Measurements from ENCODE around the gene PXDN.

DNA sequence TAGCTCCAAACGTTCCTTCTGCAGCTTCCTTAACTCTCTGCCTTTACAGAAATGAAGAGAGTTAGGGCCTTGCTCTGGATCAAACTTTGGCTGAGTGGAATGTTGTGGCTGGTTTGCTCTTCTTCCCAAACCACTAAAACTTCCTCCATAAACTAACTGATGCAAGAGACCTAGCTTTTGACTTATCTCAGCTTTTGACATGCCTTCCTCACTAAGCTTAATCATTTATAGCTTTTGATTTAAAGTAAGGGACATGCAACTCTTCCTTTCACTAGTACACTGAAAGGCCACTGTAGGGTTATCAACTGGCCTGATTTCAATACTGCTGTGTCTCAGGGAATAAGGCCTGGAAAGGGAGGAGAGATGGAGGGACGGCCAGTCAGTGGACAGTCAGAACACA, 8.3 kb downstream of the PXDN start:
- TF ChIP-seq TMF1 (CRISPR knock-in tag; IDR thresholded peaks at IDR 0.05; ENCODE audit: low read depth) (no peak), GABPA (IDR thresholded peaks at IDR 0.05; ENCODE audit: low read depth, low read length) (no peak), GABPA (CRISPR knock-in tag; IDR thresholded peaks at IDR 0.05; ENCODE audit: low read depth) (no peak), RNF2 (conservative IDR thresholded peaks at IDR 0.05; ENCODE audit: low read depth) (no peak), ZFX (CRISPR knock-in tag; IDR thresholded peaks at IDR 0.05; ENCODE audit: low read depth) (no peak), BRCA1 (CRISPR knock-in tag; IDR thresholded peaks at IDR 0.05) (no peak), KMT2B (CRISPR knock-in tag; IDR thresholded peaks at IDR 0.05) (no peak), POLR2A (IDR thresholded peaks at IDR 0.05; ENCODE audit: insufficient read depth in 1 of 2, low read depth in 2 of 2, low read length in 2 of 2) (no peak), JUND (CRISPR knock-in tag; IDR thresholded peaks at IDR 0.05) (no peak)
- TF ChIP-seq, protein P1, sequence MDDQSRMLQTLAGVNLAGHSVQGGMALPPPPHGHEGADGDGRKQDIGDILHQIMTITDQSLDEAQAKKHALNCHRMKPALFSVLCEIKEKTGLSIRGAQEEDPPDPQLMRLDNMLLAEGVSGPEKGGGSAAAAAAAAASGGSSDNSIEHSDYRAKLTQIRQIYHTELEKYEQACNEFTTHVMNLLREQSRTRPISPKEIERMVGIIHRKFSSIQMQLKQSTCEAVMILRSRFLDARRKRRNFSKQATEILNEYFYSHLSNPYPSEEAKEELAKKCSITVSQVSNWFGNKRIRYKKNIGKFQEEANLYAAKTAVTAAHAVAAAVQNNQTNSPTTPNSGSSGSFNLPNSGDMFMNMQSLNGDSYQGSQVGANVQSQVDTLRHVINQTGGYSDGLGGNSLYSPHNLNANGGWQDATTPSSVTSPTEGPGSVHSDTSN (CRISPR knock-in tag; IDR thresholded peaks at IDR 0.05; ENCODE audit: borderline replicate concordance): no peak
- TF ChIP-seq, protein P2, sequence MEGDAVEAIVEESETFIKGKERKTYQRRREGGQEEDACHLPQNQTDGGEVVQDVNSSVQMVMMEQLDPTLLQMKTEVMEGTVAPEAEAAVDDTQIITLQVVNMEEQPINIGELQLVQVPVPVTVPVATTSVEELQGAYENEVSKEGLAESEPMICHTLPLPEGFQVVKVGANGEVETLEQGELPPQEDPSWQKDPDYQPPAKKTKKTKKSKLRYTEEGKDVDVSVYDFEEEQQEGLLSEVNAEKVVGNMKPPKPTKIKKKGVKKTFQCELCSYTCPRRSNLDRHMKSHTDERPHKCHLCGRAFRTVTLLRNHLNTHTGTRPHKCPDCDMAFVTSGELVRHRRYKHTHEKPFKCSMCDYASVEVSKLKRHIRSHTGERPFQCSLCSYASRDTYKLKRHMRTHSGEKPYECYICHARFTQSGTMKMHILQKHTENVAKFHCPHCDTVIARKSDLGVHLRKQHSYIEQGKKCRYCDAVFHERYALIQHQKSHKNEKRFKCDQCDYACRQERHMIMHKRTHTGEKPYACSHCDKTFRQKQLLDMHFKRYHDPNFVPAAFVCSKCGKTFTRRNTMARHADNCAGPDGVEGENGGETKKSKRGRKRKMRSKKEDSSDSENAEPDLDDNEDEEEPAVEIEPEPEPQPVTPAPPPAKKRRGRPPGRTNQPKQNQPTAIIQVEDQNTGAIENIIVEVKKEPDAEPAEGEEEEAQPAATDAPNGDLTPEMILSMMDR (CRISPR knock-in tag; IDR thresholded peaks at IDR 0.05): no peak
- TF ChIP-seq, protein P3, sequence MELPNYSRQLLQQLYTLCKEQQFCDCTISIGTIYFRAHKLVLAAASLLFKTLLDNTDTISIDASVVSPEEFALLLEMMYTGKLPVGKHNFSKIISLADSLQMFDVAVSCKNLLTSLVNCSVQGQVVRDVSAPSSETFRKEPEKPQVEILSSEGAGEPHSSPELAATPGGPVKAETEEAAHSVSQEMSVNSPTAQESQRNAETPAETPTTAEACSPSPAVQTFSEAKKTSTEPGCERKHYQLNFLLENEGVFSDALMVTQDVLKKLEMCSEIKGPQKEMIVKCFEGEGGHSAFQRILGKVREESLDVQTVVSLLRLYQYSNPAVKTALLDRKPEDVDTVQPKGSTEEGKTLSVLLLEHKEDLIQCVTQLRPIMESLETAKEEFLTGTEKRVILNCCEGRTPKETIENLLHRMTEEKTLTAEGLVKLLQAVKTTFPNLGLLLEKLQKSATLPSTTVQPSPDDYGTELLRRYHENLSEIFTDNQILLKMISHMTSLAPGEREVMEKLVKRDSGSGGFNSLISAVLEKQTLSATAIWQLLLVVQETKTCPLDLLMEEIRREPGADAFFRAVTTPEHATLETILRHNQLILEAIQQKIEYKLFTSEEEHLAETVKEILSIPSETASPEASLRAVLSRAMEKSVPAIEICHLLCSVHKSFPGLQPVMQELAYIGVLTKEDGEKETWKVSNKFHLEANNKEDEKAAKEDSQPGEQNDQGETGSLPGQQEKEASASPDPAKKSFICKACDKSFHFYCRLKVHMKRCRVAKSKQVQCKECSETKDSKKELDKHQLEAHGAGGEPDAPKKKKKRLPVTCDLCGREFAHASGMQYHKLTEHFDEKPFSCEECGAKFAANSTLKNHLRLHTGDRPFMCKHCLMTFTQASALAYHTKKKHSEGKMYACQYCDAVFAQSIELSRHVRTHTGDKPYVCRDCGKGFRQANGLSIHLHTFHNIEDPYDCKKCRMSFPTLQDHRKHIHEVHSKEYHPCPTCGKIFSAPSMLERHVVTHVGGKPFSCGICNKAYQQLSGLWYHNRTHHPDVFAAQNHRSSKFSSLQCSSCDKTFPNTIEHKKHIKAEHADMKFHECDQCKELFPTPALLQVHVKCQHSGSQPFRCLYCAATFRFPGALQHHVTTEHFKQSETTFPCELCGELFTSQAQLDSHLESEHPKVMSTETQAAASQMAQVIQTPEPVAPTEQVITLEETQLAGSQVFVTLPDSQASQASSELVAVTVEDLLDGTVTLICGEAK (IDR thresholded peaks at IDR 0.05): no peak
- TF ChIP-seq, protein P3 (CRISPR knock-in tag; IDR thresholded peaks at IDR 0.05): no peak
